K562 (cell line): ENCODE measurements around the gene LLGL1. TPM values are rescaled to one million over a fixed set of nuclear protein-coding genes. Genes with fewer than 3 reads are reported as not detected.

ENCODE experiments used
- polyA plus RNA-seq, 8 experiments: library from polyadenylated mRNA; depleted of rRNA in 4 of 8; stranded (reverse) in 5 of 8; unstranded in 3 of 8; fragments of >200 nt; fragmentation: Nextera tagmentation in 2 of 8; fragmentation: Illumina TruSeq in 1 of 8; extraction: Ambion mirVana in 2 of 8; extraction: Trizol in 1 of 8; gene quantifications; 2 replicates each; pipeline versions ENCODE4 v1.2.1 to v1.2.3, GENCODE V29; 2011 to 2014; ENCODE audit warnings: inconsistent platforms in 1 of 8, missing spikeins in 1 of 8
- total RNA-seq, 7 experiments: library from RNA; depleted of rRNA in 6 of 7; stranded (reverse); fragments of >200 nt in 6 of 7; fragmentation: Illumina TruSeq in 2 of 7; extraction: Trizol in 2 of 7; gene quantifications; 2 replicates each; pipeline versions ENCODE4 v1.2.1 to v1.2.3, GENCODE V29; 2011 to 2021; ENCODE audit warnings: low replicate concordance in 1 of 7

LLGL1 gene
- total and polyA plus RNA-seq, 9 of the 15 experiments (the other 6 are each of a cell fraction or from before 2014, with no cell fraction given), result 0.11 to 12.9 (median 5.3) TPM; not detected in 1

Other genes with a start within 250 kb of the LLGL1 start
Only the 7 nearest of the 11 such genes appear.
- 30.5 and 43.1 TPM in 2 replicates for gene DRG2, start 137.7 kb upstream of the LLGL1 start, total RNA-seq (2014; rRNA removed)
- 18.0 and 19.3 TPM in 2 replicates for gene DRG2, start 137.7 kb upstream of the LLGL1 start, total RNA-seq (2014; rRNA removed; fragmentation: Illumina TruSeq; extraction: Trizol)
- 29.1 and 30.2 TPM in 2 replicates for gene DRG2, start 137.7 kb upstream of the LLGL1 start, total RNA-seq (2015; rRNA removed; fragmentation: Illumina TruSeq; extraction: Trizol)
- gene DRG2, start 137.7 kb upstream of the LLGL1 start, total RNA-seq (2021), result 36.7 and 37.9 TPM in 2 replicates
- 19.0 and 25.2 TPM in 2 replicates for gene DRG2, start 137.7 kb upstream of the LLGL1 start, polyA plus RNA-seq (2011; rRNA removed)
- 29.7 and 34.7 TPM in 2 replicates for gene DRG2, start 137.7 kb upstream of the LLGL1 start, polyA plus RNA-seq (2014; fragmentation: Illumina TruSeq; extraction: Trizol)
- 10 to 100 TPM in 1 of 2 experiments, 1 to 10 TPM in 1; 6.6 to 16.4 TPM for gene DRG2, start 137.7 kb upstream of the LLGL1 start, polyA plus RNA-seq (2014; fragmentation: Nextera tagmentation; extraction: Ambion mirVana)
- 26.1 and 27.5 TPM in 2 replicates for gene DRG2, start 137.7 kb upstream of the LLGL1 start, polyA plus RNA-seq (2014; rRNA removed)
- 0.04 and 0.05 TPM in 2 replicates for gene MYO15A, start 116.9 kb upstream of the LLGL1 start, total RNA-seq (2014; rRNA removed)
- 0.10 and 0.11 TPM in 2 replicates for gene MYO15A, start 116.9 kb upstream of the LLGL1 start, total RNA-seq (2014; rRNA removed; fragmentation: Illumina TruSeq; extraction: Trizol)
- 0.07 TPM in 1 of 2 replicates, not detected in the other for gene MYO15A, start 116.9 kb upstream of the LLGL1 start, total RNA-seq (2015; rRNA removed; fragmentation: Illumina TruSeq; extraction: Trizol)
- 0.18 and 0.47 TPM in 2 replicates for gene MYO15A, start 116.9 kb upstream of the LLGL1 start, total RNA-seq (2021)
- 0.88 and 1.1 TPM in 2 replicates for gene MYO15A, start 116.9 kb upstream of the LLGL1 start, polyA plus RNA-seq (2011; rRNA removed)
- 0.39 and 0.40 TPM in 2 replicates for gene MYO15A, start 116.9 kb upstream of the LLGL1 start, polyA plus RNA-seq (2014; fragmentation: Illumina TruSeq; extraction: Trizol)
- under 1 TPM in 1 of 2 experiments, not detected in 1; 0.11 TPM for gene MYO15A, start 116.9 kb upstream of the LLGL1 start, polyA plus RNA-seq (2014; fragmentation: Nextera tagmentation; extraction: Ambion mirVana)
- 0.19 and 1.1 TPM in 2 replicates for gene MYO15A, start 116.9 kb upstream of the LLGL1 start, polyA plus RNA-seq (2014; rRNA removed)
- 49.2 and 63.0 TPM in 2 replicates for gene ALKBH5, start 41.8 kb upstream of the LLGL1 start, total RNA-seq (2014; rRNA removed)
- 34.6 and 37.5 TPM in 2 replicates for gene ALKBH5, start 41.8 kb upstream of the LLGL1 start, total RNA-seq (2014; rRNA removed; fragmentation: Illumina TruSeq; extraction: Trizol)
- gene ALKBH5, start 41.8 kb upstream of the LLGL1 start, total RNA-seq (2015; rRNA removed; fragmentation: Illumina TruSeq; extraction: Trizol), result 46.6 and 47.4 TPM in 2 replicates
- 70.0 and 73.8 TPM in 2 replicates for gene ALKBH5, start 41.8 kb upstream of the LLGL1 start, total RNA-seq (2021)
- 51.7 and 52.6 TPM in 2 replicates for gene ALKBH5, start 41.8 kb upstream of the LLGL1 start, polyA plus RNA-seq (2011; rRNA removed)
- gene ALKBH5, start 41.8 kb upstream of the LLGL1 start, polyA plus RNA-seq (2014; fragmentation: Illumina TruSeq; extraction: Trizol), result 47.2 and 52.2 TPM in 2 replicates
- 10 to 100 TPM; 11.4 to 18.0 TPM for gene ALKBH5, start 41.8 kb upstream of the LLGL1 start, polyA plus RNA-seq (2014; fragmentation: Nextera tagmentation; extraction: Ambion mirVana)
- 38.4 and 48.0 TPM in 2 replicates for gene ALKBH5, start 41.8 kb upstream of the LLGL1 start, polyA plus RNA-seq (2014; rRNA removed)
- 82.5 and 117 TPM in 2 replicates for gene FLII, start 33.1 kb downstream of the LLGL1 start, total RNA-seq (2014; rRNA removed)
- 57.2 and 64.8 TPM in 2 replicates for gene FLII, start 33.1 kb downstream of the LLGL1 start, total RNA-seq (2014; rRNA removed; fragmentation: Illumina TruSeq; extraction: Trizol)
- 65.9 and 71.4 TPM in 2 replicates for gene FLII, start 33.1 kb downstream of the LLGL1 start, total RNA-seq (2015; rRNA removed; fragmentation: Illumina TruSeq; extraction: Trizol)
- 116 and 121 TPM in 2 replicates for gene FLII, start 33.1 kb downstream of the LLGL1 start, total RNA-seq (2021)
- gene FLII, start 33.1 kb downstream of the LLGL1 start, polyA plus RNA-seq (2011; rRNA removed), result 126 and 140 TPM in 2 replicates
- 92.6 and 108 TPM in 2 replicates for gene FLII, start 33.1 kb downstream of the LLGL1 start, polyA plus RNA-seq (2014; fragmentation: Illumina TruSeq; extraction: Trizol)
- 10 to 100 TPM; 11.7 to 14.4 TPM for gene FLII, start 33.1 kb downstream of the LLGL1 start, polyA plus RNA-seq (2014; fragmentation: Nextera tagmentation; extraction: Ambion mirVana)
- 86.9 and 88.9 TPM in 2 replicates for gene FLII, start 33.1 kb downstream of the LLGL1 start, polyA plus RNA-seq (2014; rRNA removed)
- 4.0 and 6.4 TPM in 2 replicates for gene MIEF2, start 35.0 kb downstream of the LLGL1 start, total RNA-seq (2014; rRNA removed)
- 0.77 and 1.2 TPM in 2 replicates for gene MIEF2, start 35.0 kb downstream of the LLGL1 start, total RNA-seq (2014; rRNA removed; fragmentation: Illumina TruSeq; extraction: Trizol)
- gene MIEF2, start 35.0 kb downstream of the LLGL1 start, total RNA-seq (2015; rRNA removed; fragmentation: Illumina TruSeq; extraction: Trizol), result 2.4 and 2.8 TPM in 2 replicates
- 7.8 and 8.2 TPM in 2 replicates for gene MIEF2, start 35.0 kb downstream of the LLGL1 start, total RNA-seq (2021)
- 3.0 and 5.9 TPM in 2 replicates for gene MIEF2, start 35.0 kb downstream of the LLGL1 start, polyA plus RNA-seq (2011; rRNA removed)
- gene MIEF2, start 35.0 kb downstream of the LLGL1 start, polyA plus RNA-seq (2014; fragmentation: Illumina TruSeq; extraction: Trizol), result 1.6 and 3.6 TPM in 2 replicates
- under 1 TPM; 0.10 to 0.21 TPM for gene MIEF2, start 35.0 kb downstream of the LLGL1 start, polyA plus RNA-seq (2014; fragmentation: Nextera tagmentation; extraction: Ambion mirVana)
- 3.8 and 4.7 TPM in 2 replicates for gene MIEF2, start 35.0 kb downstream of the LLGL1 start, polyA plus RNA-seq (2014; rRNA removed)
- 25.5 and 33.2 TPM in 2 replicates for gene TOP3A, start 89.4 kb downstream of the LLGL1 start, total RNA-seq (2014; rRNA removed)
- 24.7 and 25.6 TPM in 2 replicates for gene TOP3A, start 89.4 kb downstream of the LLGL1 start, total RNA-seq (2014; rRNA removed; fragmentation: Illumina TruSeq; extraction: Trizol)
- gene TOP3A, start 89.4 kb downstream of the LLGL1 start, total RNA-seq (2015; rRNA removed; fragmentation: Illumina TruSeq; extraction: Trizol), result 27.0 and 30.0 TPM in 2 replicates
- 48.2 and 49.7 TPM in 2 replicates for gene TOP3A, start 89.4 kb downstream of the LLGL1 start, total RNA-seq (2021)
- gene TOP3A, start 89.4 kb downstream of the LLGL1 start, polyA plus RNA-seq (2011; rRNA removed), result 18.3 and 23.0 TPM in 2 replicates
- gene TOP3A, start 89.4 kb downstream of the LLGL1 start, polyA plus RNA-seq (2014; fragmentation: Illumina TruSeq; extraction: Trizol), result 25.8 TPM in 2 replicates
- gene TOP3A, start 89.4 kb downstream of the LLGL1 start, polyA plus RNA-seq (2014; fragmentation: Nextera tagmentation; extraction: Ambion mirVana), result 1 to 10 TPM; 5.2 to 7.6 TPM
- gene TOP3A, start 89.4 kb downstream of the LLGL1 start, polyA plus RNA-seq (2014; rRNA removed), result 16.4 and 22.7 TPM in 2 replicates
- 4.9 and 6.4 TPM in 2 replicates for gene SMCR8, start 89.7 kb downstream of the LLGL1 start, total RNA-seq (2014; rRNA removed)
- 4.9 and 5.3 TPM in 2 replicates for gene SMCR8, start 89.7 kb downstream of the LLGL1 start, total RNA-seq (2014; rRNA removed; fragmentation: Illumina TruSeq; extraction: Trizol)
- 7.2 and 7.5 TPM in 2 replicates for gene SMCR8, start 89.7 kb downstream of the LLGL1 start, total RNA-seq (2015; rRNA removed; fragmentation: Illumina TruSeq; extraction: Trizol)
- gene SMCR8, start 89.7 kb downstream of the LLGL1 start, total RNA-seq (2021), result 7.8 and 8.8 TPM in 2 replicates
- 3.8 and 3.9 TPM in 2 replicates for gene SMCR8, start 89.7 kb downstream of the LLGL1 start, polyA plus RNA-seq (2011; rRNA removed)
- 7.1 and 7.3 TPM in 2 replicates for gene SMCR8, start 89.7 kb downstream of the LLGL1 start, polyA plus RNA-seq (2014; fragmentation: Illumina TruSeq; extraction: Trizol)
- gene SMCR8, start 89.7 kb downstream of the LLGL1 start, polyA plus RNA-seq (2014; fragmentation: Nextera tagmentation; extraction: Ambion mirVana), result under 1 TPM; 0.25 to 0.37 TPM
- gene SMCR8, start 89.7 kb downstream of the LLGL1 start, polyA plus RNA-seq (2014; rRNA removed), result 3.2 and 4.3 TPM in 2 replicates